Prostate gland (tissue), 2 donors: Measurements from ENCODE around the gene GNG14.

Source experiments
- CTCF ChIP-seq, 4 experiments: fragments of 200-600 bp in 2 of 4; fragments of 450-650 bp in 2 of 4; sonication (generic) in 2 of 4; IDR thresholded peaks; 1 replicate in 3 of 4; 2 replicates in 1 of 4; pipeline ENCODE4 v1.5.1; 2016 to 2019; ENCODE audit warnings: antibody characterized with exemption in 4 of 4, mild to moderate bottlenecking in 2 of 4, moderate library complexity in 2 of 4
- POLR2A ChIP-seq: fragments of 450-650 bp; IDR thresholded peaks from one replicate; pipeline ENCODE4 v1.6.1; 2016; ENCODE audit warnings: antibody characterized with exemption, mild to moderate bottlenecking

- TF ChIP-seq POLR2A (no peak), CTCF (IDR thresholded peaks at IDR 0.05) (no peak)
These were observed 42.3 kb downstream of the GNG14 start for GRCh38 chr19:12730064-12730463.
